ENCODE results near the gene OXER1.

OXER1 gene

GRCh38 chr2:42783511-42783910 is 19.6 kb upstream of the OXER1 start:
- H3K4me3 ChIP-seq (ENCODE audit: low read length): no peak overlapping the region
- no peak for DNase-seq (ENCODE audit: low read depth)
- TF ChIP-seq, protein P1, sequence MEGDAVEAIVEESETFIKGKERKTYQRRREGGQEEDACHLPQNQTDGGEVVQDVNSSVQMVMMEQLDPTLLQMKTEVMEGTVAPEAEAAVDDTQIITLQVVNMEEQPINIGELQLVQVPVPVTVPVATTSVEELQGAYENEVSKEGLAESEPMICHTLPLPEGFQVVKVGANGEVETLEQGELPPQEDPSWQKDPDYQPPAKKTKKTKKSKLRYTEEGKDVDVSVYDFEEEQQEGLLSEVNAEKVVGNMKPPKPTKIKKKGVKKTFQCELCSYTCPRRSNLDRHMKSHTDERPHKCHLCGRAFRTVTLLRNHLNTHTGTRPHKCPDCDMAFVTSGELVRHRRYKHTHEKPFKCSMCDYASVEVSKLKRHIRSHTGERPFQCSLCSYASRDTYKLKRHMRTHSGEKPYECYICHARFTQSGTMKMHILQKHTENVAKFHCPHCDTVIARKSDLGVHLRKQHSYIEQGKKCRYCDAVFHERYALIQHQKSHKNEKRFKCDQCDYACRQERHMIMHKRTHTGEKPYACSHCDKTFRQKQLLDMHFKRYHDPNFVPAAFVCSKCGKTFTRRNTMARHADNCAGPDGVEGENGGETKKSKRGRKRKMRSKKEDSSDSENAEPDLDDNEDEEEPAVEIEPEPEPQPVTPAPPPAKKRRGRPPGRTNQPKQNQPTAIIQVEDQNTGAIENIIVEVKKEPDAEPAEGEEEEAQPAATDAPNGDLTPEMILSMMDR (IDR thresholded peaks at IDR 0.05; ENCODE audit: insufficient read depth, low read depth, low read length, missing control alignments): no peak

DNA sequence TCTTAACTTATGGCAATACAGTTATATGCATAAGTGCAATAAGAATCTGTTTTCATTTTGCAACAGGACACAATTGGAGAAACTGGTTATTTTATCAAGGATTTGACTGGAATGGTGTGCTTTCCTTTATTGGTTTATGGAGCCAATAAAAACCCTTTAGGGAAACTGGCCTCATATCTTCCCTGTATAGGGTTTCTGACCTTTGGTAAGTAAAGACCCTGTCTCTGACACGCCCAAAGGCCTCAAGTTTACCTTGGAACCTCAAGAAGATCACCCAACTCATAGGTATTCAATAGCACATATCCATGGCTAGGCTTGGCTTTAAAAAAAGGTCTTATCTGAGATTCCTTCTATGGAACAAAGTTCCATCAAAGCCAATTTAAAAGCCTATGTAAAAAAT is 17.2 kb upstream of the OXER1 start:
- DNase-seq (ENCODE audit: low read depth): no peak
- H3K4me3 ChIP-seq (ENCODE audit: low read length): no peak overlapping the region
- TF ChIP-seq, protein P1 (IDR thresholded peaks at IDR 0.05; ENCODE audit: insufficient read depth, low read depth, low read length, missing control alignments): no peak

DNA sequence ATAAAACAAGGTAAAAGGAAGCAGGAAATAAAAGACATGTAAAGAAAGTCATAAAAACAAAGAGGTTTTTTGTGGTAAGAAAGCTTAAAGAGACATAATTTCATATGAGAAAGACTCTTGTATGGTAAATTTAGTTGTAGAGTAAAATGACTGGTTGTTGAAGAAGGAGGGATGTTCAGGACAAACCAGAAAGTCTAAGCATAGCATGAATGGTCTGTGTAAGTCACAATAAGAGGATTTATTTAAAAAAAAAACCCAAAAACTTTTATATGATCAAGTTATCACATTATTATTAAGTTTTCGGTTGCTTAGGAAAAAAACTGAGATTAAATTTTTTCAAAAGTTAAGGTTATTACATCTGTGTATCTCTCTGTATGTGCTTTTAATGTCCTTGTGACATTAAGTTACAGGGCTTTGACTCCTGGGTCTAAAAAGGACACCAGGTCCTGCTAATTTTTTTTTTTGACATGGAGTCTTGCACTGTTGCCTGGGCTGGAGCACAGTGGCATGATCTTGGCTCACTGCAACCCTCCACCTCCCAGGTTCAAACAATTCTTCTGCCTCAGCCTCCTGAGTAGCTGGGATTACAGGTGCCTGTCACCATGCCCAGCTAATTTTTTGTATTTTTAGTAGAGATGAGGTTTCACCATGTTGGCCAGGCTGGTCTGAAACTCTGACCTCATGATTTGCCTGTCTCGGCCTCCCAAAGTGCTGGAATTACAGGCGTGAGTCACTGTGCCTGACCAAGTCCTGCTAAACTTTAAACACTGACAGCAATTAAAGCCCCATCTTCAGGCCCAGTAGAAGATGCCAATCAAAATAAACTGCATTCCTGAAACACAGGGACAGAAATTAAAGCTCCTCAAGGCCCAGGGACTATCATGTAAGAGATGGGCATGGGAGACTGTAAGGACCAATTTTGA is 14.2 kb upstream of the OXER1 start:
- H3K4me3 ChIP-seq (ENCODE audit: low read length): no peak overlapping the region
- TF ChIP-seq, protein P1 (IDR thresholded peaks at IDR 0.05; ENCODE audit: insufficient read depth, low read depth, low read length, missing control alignments): no peak
- no peak for DNase-seq (ENCODE audit: low read depth)

DNA sequence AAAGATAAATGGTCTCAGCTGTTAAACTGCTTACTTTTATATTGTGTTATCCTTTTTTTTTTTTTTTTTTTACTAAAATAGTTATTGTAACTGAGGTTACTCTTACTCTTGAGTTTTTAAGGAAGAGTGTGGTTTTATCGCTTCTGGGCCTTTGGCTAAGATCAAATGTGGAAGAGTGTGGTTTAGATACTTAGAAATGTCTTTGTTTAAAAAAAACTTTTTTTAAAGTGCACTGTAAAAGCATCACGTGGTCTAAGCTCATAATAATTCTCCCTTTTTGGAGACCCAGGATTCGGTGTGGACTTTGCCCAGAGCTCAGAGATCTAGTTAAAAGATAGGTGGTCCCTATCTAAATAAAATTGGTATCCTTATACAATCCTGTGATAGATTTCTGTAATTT is 11.9 kb upstream of the OXER1 start:
- no peak for DNase-seq (ENCODE audit: low read depth)
- TF ChIP-seq, protein P1 (IDR thresholded peaks at IDR 0.05; ENCODE audit: insufficient read depth, low read depth, low read length, missing control alignments): no peak
- no peak overlapping the region for H3K4me3 ChIP-seq (ENCODE audit: low read length)

DNA sequence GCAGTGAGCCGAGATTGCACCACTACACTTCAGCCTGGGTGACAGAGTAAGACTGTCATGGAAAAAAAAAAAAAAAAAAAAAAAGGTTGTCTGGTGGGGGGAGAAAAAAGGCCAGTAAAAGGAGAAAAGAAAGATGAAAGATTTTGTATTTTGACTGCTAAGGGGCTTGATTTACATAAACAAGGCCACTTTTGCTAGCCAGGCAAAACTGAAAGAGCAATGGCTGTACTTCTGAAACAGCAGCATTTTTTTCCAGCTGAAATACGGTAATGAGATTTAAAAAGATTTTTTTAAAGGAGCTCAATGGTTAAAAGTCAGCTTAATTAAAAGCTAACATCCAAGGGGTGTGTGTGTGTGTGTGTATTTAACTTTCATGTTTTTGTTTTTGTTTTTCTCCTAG is 11.3 kb upstream of the OXER1 start:
- TF ChIP-seq, protein P1 (IDR thresholded peaks at IDR 0.05; ENCODE audit: insufficient read depth, low read depth, low read length, missing control alignments): no peak
- no peak for DNase-seq (ENCODE audit: low read depth)

DNA sequence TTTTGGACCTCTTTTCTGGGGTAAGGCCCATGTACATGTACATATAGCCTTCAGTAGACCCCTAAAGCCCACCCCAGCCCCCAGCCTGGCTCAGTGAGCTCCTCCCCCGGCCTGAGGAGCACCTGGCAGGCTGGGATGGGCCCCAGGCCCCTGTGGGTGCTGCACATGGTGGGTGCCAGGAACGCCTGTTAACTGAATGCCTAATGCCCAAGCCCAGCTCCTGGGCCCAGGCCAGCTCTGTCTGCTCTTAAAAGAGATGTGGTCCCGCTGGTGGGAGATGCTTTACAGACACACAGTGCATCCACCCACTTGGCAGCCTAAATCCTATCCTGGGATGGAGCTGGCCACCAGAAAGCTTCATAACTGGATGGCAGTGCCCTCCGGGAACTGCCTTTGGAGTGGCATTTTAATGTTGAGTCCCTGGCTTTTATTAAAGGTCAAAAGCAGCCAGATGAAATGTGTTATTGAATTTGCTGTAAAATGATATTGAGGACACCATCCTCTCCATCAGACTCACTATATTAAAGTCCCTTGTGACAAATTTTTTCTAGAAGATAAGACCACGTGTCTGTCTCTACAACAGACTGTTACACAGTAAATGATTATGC is 7.7 kb upstream of the OXER1 start:
- TF ChIP-seq, protein P1 (IDR thresholded peaks at IDR 0.05; ENCODE audit: insufficient read depth, low read depth, low read length, missing control alignments): no peak
- no peak overlapping the region for H3K4me3 ChIP-seq (ENCODE audit: low read length)
- no peak for DNase-seq (ENCODE audit: low read depth)

More for the DNA sequence above, 11.3 kb upstream of the OXER1 start:
- H3K4me3 ChIP-seq (ENCODE audit: low read length): no peak overlapping the region

Data from epithelial cell of esophagus (primary cell).